UCSD-AML1 (cell line): Measurements from ENCODE around the gene MBNL1.
"Not testable (repeated sequence)": the region's sequence is repeated elsewhere in the genome, so short reads cannot be mapped to it uniquely, and the experiment has no call there.

Source experiments
- DNase-seq: peaks from one replicate; lab custom pipeline; 2025; ENCODE audit not compliant: unreplicated experiment; lab: John Stamatoyannopoulos, UW

MBNL1 gene

GRCh38 chr3:152317184-152317583, 48.5 kb downstream of the MBNL1 start:
- DNase-seq = no peak

- DNase-seq = no peak
Measured at GRCh38 chr3:152317956-152318355, 49.2 kb downstream of the MBNL1 start.

GRCh38 chr3:152318512-152318911, 49.8 kb downstream of the MBNL1 start:
- no peak for DNase-seq

- no peak for DNase-seq
Measured at GRCh38 chr3:152319256-152319655, 50.5 kb downstream of the MBNL1 start.

DNA sequence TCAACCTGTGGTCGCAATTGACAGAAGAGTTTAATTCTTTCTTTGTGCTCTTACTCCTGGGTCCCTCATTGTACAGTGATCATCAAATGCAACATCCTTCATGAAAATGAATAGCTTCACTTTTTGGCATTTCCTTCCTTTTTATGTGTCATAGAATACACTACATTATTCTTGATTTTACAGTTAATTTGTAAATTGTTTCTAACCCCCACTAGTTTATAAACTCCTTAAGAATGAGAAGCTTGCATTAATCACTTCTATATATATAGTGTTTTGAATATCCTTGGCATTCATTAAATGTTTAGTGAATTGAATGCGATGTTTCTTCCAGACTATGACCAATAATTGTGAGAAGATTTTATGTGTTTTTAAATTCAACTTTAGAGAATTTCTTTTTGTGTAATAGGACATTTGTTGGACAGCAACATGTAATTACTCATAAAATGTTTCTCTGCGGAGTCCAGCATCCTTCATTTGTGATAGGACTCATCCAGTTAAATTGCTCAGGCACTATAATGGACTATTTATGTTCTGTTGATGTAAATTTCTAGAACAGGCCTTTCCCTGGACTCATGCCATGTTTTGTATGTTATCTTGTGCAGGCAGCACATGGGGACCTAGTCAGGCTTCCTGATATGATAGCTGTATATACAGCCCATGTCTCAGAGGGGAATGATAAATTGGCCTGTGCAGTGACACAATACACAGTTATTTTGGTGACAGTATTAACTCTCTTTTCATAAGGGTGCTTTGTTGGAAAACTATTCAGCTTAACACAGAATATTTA, 51.3 kb downstream of the MBNL1 start:
- DNase-seq = no peak

- no peak for DNase-seq
Measured at GRCh38 chr3:152321200-152321954, 52.6 kb downstream of the MBNL1 start.

GRCh38 chr3:152321955-152322377, 53.2 kb downstream of the MBNL1 start:
- no peak for DNase-seq

DNA sequence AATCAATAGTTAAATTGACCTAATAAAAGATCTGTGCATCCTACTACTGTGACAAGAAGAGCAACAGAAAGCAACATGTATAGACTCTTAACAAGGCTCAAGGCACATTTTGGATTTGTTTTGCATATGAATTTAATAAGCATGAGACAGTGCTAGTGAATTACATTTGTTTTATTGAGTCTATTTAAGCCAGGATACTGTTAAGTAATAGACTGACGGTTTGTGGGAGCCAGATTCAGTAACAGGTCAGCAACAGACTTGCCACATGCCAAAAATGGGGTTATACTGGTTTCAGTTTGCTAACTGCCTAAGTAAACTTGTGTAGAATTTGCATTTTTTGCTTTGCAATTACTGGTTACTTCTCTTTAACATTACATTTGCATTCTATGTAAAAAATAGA, 54.0 kb downstream of the MBNL1 start:
- no peak for DNase-seq

DNA sequence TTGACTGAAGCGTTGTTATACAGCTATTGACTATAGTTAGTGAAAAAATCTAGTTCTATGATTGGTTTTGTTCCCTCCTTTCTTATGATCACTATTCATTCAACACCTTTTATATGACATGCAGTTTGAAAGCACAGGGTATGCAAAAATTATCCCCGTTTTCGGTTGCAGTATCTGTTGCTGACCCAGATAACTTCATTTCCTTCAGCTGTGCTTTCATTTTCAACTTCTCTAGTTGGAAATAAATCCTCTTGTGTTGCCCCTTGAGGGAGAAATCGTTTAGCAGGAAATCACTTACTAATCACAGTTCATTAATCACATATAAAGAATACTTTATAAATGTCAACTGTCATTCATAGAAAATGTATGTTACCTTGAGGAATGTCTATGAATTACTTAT, 55.1 kb downstream of the MBNL1 start:
- no peak for DNase-seq

GRCh38 chr3:152325136-152325535, 56.4 kb downstream of the MBNL1 start:
- no peak for DNase-seq

DNA sequence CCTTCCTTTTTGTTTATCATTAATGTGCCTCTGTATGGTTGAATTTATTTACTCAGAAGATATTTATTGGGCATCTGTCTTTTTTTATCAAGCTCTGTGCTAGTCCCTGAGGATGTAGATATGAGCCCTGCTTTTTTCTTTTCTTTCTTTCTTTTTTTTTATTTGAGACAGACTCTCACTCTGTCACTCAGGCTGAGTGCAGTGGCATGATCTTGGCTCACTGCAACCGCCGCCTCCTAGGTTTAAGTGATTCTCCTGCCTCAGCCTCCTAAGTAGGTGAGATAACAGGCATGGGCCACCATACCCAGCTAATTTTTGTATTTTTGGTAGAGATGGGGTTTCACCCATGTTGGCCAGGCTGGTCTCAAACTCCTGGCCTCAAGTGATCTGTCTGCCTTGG, 58.5 kb downstream of the MBNL1 start:
- DNase-seq = no peak

DNA sequence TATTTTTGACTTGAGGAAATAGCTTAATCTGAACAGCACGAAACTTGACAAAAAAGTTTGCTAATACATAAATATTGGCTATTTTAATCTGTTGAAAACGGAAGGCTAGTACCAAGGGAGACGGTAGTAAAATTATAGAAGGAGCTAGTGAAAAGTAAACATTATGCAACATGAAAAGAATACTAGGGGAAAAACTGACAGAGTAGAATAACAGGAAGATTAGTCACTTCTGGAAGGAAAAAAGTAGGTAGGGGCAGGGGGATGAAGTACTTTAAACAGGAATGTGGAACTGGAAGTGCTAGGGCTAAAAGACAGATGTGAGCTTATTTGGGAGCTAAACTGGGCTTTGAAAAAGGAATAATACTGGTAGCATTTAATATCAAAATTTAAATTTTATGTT, 60.1 kb downstream of the MBNL1 start:
- DNase-seq = no peak

DNA sequence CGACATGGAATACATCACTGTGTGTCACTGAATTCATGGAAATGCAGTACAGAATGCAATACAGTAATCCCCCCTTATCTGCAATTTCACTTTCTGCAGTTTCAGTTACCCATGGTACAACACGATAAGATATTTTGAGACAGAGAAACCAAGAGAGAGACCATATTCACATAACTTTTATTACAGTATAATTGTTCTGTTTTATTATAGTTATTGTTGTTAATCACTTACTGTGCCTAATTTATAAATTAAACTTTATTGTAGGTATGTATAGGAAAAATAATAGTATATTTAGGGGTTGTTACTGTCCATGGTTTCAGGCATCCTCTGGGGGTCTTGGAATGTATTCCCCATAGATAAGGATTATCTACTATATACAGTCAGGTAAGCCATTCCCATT, 61.8 kb downstream of the MBNL1 start:
- no peak for DNase-seq

- DNase-seq = peak; percentile 33
Measured at GRCh38 chr3:152331018-152331541, 62.4 kb downstream of the MBNL1 start.

DNA sequence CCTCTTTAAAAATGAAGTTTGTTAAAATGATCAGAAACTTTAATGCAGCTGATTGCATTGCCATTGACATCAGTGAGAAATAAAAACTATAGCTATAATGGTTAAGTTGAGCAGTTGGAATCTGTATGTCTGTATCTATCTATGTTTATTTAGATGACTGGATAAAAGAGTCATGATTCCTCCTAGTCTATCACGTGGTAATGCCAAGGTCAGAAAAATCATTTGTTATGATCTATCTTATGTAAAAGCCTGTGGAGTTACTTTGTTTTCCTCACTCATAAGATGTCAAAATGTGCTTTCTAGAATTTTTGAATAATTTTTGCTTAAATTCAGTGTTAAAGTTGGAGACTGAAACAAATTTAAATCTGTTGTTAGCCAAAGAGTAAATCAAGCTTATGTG, 63.3 kb downstream of the MBNL1 start:
- DNase-seq = no peak

DNA sequence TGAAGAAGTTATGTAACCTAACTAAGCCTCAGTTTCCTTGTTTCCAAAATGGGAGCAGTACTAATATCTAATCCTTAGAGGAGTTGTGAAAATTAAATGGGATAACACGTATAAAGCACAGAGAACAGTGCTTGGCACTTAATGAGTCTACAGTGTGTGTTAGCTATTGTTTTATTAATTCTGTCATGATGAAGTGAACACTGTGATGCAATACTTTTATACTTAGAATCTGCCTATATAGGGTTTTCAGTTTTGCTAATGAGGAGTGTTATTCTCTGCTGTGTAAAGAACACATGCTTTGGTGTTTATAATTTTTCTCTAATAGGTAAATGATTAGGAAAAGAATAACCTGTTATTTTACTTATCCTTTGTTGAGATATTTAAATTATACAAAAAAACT, 65.2 kb downstream of the MBNL1 start:
- no peak for DNase-seq

GRCh38 chr3:152334761-152335160, 66.0 kb downstream of the MBNL1 start:
- no peak for DNase-seq

DNA sequence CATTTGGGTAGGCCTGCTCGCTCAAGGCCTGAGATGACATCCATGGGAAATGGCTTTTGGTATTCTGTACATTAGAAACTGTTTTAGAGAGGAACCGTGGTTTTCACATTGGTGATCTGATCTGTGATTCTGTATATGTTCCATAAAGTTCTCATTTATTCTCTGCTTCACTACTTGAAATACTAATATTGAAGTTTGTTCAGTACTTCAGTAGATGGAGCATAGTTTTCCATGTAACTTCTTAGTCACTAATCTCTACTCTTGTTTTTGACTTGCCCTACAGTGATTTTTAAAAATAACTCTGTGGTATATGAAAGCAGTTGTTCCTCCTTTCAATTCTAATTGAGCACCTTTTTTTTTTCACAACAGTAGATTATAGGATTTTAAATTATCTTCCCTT, 66.5 kb downstream of the MBNL1 start:
- no peak for DNase-seq

DNA sequence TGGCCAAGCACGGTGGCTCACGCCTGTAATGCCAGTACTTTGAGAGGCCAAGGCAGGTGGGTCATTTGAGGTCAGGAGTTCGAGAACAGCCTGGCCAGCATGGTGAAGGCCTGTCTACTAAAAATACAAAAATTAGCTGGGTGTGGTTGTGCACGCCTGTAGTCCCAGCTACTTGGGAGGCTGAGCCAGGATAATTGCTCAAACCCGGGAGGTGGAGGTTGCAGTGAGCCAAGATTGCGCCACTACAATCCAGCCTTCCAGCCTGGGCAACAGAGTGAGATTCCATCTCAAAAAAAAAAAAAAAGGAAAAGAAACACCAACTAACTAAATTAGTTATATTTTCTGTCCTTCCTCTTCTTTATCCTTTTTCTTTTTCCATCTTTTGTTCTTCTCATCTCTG, 68.6 kb downstream of the MBNL1 start:
- DNase-seq = not testable (repeated sequence)

GRCh38 chr3:152338159-152338720, 69.5 kb downstream of the MBNL1 start:
- no peak for DNase-seq

GRCh38 chr3:152339881-152340505, 71.3 kb downstream of the MBNL1 start:
- DNase-seq = no peak
